Measurements from ENCODE around the gene HAX1. TPM values are rescaled to one million over a fixed set of nuclear protein-coding genes. Genes with fewer than 3 reads are reported as not detected.

The HAX1 gene
- total and polyA plus RNA-seq, 2 experiments from 2014 or later = 73.2 to 92.0 TPM

DNA sequence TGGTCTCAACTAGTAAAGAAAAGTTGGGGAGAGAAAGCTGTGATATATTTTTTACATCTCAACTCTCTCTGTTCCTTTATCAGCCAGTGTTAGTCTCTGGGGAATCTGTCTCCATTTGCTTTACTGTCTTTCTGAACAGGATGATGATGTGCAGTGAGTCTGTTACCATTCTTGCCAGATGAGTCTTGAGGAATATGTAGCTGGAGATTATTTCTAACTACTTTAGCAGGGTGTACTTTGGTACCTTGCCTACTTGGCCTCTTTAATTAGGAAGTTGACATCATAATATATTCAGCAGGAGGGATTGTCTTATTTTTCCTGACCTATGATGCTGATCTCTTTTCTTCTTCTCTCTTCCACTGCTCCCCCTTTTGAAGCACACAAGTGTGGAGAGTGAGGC, 15.7 kb upstream of the HAX1 start:
- Histone ChIP-seq H3K4me1 (ENCODE audit: insufficient read depth) (no peaks in the 10 kb centered on the region), H3K36me3 (ENCODE audit: insufficient read depth) (peaks cover 100% of the 10 kb centered on the region), H3K9me2 (ENCODE audit: insufficient read depth) (no peaks in the 10 kb centered on the region), H3F3A (replicated peaks; ENCODE audit: low read depth) (peaks cover 34% of the 10 kb centered on the region; the same call in 1 of the 2 replicates), H3K4me3 (no peak overlapping the region), H2AFZ (no peak overlapping the region), H3K79me2 (replicated peaks; ENCODE audit: insufficient read depth) (peaks cover 13% of the 10 kb centered on the region), H3K4me2 (no peak overlapping the region), H4K20me1 (replicated peaks; ENCODE audit: insufficient read depth) (peaks cover 31% of the 10 kb centered on the region), H3K27me3 (ENCODE audit: insufficient read depth) (no peaks in the 10 kb centered on the region), H3K27ac (ENCODE audit: low read depth) (no peak overlapping the region)
- ATAC-seq (no peak), DNase-seq (ENCODE audit: low spot score) (no peak)
- H3K9me3 Mint-ChIP-seq = no peaks in the 10 kb centered on the region
- peaks cover 97% of the 10 kb centered on the region for H3K36me3 Mint-ChIP-seq (ENCODE audit: low read depth)
- H3K4me3 Mint-ChIP-seq = no peak overlapping the region
- H3K27ac Mint-ChIP-seq = no peak overlapping the region
- H3K27me3 Mint-ChIP-seq (ENCODE audit: insufficient read depth, low read depth, poor library complexity) = no peaks in the 10 kb centered on the region
- H3K4me1 Mint-ChIP-seq = no peaks in the 10 kb centered on the region
- TF ChIP-seq JUNB (IDR thresholded peaks at IDR 0.05; ENCODE audit: unreplicated experiment) = no peak
- no peak for TF ChIP-seq ZNF331 (CRISPR knock-in tag; IDR thresholded peaks at IDR 0.05; ENCODE audit: low read depth)
- TF ChIP-seq NANOG (IDR thresholded peaks at IDR 0.05; ENCODE audit: borderline replicate concordance) = no peak
- TF ChIP-seq, protein P1, sequence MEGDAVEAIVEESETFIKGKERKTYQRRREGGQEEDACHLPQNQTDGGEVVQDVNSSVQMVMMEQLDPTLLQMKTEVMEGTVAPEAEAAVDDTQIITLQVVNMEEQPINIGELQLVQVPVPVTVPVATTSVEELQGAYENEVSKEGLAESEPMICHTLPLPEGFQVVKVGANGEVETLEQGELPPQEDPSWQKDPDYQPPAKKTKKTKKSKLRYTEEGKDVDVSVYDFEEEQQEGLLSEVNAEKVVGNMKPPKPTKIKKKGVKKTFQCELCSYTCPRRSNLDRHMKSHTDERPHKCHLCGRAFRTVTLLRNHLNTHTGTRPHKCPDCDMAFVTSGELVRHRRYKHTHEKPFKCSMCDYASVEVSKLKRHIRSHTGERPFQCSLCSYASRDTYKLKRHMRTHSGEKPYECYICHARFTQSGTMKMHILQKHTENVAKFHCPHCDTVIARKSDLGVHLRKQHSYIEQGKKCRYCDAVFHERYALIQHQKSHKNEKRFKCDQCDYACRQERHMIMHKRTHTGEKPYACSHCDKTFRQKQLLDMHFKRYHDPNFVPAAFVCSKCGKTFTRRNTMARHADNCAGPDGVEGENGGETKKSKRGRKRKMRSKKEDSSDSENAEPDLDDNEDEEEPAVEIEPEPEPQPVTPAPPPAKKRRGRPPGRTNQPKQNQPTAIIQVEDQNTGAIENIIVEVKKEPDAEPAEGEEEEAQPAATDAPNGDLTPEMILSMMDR (conservative IDR thresholded peaks at IDR 0.05; ENCODE audit: low read depth in 2 of 2) = no peak
- no peak for TF ChIP-seq ZNF114 (CRISPR knock-in tag; IDR thresholded peaks at IDR 0.05)
- TF ChIP-seq EZH2 (IDR thresholded peaks at IDR 0.05; ENCODE audit: low read depth, unreplicated experiment) = no peak
- TF ChIP-seq EZH2phosphoT487 (IDR thresholded peaks at IDR 0.05; ENCODE audit: unreplicated experiment) = no peak
- no peak for TF ChIP-seq STAT1 (IDR thresholded peaks at IDR 0.05; ENCODE audit: unreplicated experiment)
- TF ChIP-seq, protein P2, sequence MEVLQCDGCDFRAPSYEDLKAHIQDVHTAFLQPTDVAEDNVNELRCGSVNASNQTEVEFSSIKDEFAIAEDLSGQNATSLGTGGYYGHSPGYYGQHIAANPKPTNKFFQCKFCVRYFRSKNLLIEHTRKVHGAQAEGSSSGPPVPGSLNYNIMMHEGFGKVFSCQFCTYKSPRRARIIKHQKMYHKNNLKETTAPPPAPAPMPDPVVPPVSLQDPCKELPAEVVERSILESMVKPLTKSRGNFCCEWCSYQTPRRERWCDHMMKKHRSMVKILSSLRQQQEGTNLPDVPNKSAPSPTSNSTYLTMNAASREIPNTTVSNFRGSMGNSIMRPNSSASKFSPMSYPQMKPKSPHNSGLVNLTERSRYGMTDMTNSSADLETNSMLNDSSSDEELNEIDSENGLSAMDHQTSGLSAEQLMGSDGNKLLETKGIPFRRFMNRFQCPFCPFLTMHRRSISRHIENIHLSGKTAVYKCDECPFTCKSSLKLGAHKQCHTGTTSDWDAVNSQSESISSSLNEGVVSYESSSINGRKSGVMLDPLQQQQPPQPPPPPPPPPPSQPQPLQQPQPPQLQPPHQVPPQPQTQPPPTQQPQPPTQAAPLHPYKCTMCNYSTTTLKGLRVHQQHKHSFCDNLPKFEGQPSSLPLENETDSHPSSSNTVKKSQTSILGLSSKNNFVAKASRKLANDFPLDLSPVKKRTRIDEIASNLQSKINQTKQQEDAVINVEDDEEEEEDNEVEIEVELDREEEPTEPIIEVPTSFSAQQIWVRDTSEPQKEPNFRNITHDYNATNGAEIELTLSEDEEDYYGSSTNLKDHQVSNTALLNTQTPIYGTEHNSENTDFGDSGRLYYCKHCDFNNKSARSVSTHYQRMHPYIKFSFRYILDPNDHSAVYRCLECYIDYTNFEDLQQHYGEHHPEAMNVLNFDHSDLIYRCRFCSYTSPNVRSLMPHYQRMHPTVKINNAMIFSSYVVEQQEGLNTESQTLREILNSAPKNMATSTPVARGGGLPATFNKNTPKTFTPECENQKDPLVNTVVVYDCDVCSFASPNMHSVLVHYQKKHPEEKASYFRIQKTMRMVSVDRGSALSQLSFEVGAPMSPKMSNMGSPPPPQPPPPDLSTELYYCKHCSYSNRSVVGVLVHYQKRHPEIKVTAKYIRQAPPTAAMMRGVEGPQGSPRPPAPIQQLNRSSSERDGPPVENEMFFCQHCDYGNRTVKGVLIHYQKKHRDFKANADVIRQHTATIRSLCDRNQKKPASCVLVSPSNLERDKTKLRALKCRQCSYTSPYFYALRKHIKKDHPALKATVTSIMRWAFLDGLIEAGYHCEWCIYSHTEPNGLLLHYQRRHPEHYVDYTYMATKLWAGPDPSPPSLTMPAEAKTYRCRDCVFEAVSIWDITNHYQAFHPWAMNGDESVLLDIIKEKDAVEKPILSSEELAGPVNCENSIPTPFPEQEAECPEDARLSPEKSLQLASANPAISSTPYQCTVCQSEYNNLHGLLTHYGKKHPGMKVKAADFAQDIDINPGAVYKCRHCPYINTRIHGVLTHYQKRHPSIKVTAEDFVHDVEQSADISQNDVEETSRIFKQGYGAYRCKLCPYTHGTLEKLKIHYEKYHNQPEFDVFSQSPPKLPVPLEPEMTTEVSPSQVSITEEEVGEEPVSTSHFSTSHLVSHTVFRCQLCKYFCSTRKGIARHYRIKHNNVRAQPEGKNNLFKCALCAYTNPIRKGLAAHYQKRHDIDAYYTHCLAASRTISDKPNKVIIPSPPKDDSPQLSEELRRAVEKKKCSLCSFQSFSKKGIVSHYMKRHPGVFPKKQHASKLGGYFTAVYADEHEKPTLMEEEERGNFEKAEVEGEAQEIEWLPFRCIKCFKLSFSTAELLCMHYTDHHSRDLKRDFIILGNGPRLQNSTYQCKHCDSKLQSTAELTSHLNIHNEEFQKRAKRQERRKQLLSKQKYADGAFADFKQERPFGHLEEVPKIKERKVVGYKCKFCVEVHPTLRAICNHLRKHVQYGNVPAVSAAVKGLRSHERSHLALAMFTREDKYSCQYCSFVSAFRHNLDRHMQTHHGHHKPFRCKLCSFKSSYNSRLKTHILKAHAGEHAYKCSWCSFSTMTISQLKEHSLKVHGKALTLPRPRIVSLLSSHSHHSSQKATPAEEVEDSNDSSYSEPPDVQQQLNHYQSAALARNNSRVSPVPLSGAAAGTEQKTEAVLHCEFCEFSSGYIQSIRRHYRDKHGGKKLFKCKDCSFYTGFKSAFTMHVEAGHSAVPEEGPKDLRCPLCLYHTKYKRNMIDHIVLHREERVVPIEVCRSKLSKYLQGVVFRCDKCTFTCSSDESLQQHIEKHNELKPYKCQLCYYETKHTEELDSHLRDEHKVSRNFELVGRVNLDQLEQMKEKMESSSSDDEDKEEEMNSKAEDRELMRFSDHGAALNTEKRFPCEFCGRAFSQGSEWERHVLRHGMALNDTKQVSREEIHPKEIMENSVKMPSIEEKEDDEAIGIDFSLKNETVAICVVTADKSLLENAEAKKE (CRISPR knock-in tag; IDR thresholded peaks at IDR 0.05) = no peak
- no peak for TF ChIP-seq POLR2AphosphoS5 (IDR thresholded peaks at IDR 0.05; ENCODE audit: low read depth)
- TF ChIP-seq, protein P3, sequence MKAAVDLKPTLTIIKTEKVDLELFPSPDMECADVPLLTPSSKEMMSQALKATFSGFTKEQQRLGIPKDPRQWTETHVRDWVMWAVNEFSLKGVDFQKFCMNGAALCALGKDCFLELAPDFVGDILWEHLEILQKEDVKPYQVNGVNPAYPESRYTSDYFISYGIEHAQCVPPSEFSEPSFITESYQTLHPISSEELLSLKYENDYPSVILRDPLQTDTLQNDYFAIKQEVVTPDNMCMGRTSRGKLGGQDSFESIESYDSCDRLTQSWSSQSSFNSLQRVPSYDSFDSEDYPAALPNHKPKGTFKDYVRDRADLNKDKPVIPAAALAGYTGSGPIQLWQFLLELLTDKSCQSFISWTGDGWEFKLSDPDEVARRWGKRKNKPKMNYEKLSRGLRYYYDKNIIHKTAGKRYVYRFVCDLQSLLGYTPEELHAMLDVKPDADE (IDR thresholded peaks at IDR 0.05) = no peak
- TF ChIP-seq, protein P4, sequence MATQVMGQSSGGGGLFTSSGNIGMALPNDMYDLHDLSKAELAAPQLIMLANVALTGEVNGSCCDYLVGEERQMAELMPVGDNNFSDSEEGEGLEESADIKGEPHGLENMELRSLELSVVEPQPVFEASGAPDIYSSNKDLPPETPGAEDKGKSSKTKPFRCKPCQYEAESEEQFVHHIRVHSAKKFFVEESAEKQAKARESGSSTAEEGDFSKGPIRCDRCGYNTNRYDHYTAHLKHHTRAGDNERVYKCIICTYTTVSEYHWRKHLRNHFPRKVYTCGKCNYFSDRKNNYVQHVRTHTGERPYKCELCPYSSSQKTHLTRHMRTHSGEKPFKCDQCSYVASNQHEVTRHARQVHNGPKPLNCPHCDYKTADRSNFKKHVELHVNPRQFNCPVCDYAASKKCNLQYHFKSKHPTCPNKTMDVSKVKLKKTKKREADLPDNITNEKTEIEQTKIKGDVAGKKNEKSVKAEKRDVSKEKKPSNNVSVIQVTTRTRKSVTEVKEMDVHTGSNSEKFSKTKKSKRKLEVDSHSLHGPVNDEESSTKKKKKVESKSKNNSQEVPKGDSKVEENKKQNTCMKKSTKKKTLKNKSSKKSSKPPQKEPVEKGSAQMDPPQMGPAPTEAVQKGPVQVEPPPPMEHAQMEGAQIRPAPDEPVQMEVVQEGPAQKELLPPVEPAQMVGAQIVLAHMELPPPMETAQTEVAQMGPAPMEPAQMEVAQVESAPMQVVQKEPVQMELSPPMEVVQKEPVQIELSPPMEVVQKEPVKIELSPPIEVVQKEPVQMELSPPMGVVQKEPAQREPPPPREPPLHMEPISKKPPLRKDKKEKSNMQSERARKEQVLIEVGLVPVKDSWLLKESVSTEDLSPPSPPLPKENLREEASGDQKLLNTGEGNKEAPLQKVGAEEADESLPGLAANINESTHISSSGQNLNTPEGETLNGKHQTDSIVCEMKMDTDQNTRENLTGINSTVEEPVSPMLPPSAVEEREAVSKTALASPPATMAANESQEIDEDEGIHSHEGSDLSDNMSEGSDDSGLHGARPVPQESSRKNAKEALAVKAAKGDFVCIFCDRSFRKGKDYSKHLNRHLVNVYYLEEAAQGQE (IDR thresholded peaks at IDR 0.05; ENCODE audit: unreplicated experiment) = no peak
- no peak for TF ChIP-seq CREB1 (CRISPR knock-in tag; IDR thresholded peaks at IDR 0.05; ENCODE audit: low read depth)
